Measurements from ENCODE around the gene RNH1.

RNH1 gene

DNA sequence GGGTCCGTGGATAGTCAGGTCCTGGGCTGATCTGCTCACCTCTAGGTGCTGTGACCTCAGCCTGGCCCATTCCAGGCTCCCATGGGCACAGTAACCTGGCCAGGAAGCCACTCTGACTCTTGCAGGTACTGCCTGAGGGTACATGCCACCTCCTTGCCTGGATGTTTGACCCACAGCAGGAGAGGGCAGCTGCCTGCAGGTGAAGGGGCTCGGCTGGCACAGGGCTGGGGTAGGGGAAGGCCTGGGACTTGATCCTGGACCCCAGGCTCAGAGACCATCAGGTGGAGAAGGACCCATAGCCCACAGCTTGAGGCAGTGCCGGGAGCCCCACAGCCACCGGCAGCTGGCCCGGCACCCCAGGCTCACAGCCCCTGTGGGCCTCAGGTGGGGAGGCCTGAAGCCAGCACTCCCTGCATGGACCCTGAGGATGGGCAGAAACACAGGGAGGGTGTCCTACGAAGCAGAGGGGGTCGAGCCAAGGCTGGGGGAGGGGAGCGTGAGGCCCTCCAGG lies 33.0 kb upstream of the RNH1 start:
- H4K20me1 ChIP-seq (ENCODE audit: low read depth, low read length): no peaks in the 10 kb centered on the region
- H3K9me2 ChIP-seq (replicated peaks; ENCODE audit: insufficient read depth, low read length): no peaks in the 10 kb centered on the region
- no peaks in the 10 kb centered on the region for H3K36me3 ChIP-seq (ENCODE audit: low read length)
- TF ChIP-seq EZH2phosphoT487 (conservative IDR thresholded peaks at IDR 0.05; ENCODE audit: low read length): no peak
- no peak for TF ChIP-seq CTCF (IDR thresholded peaks at IDR 0.05; ENCODE audit: insufficient read depth, low read length, poor library complexity, severe bottlenecking)
- H3K79me2 ChIP-seq (ENCODE audit: insufficient read depth, low read length): no peaks in the 10 kb centered on the region
- peaks cover 11% of the 10 kb centered on the region for H3F3A ChIP-seq (ENCODE audit: insufficient read depth)
- H2AFZ ChIP-seq (ENCODE audit: low read depth, low read length, severe bottlenecking): no peak overlapping the region
- H3K4me2 ChIP-seq (ENCODE audit: low read depth, low read length, poor library complexity, severe bottlenecking): no peak overlapping the region
- no peak overlapping the region for H3K4me3 ChIP-seq (ENCODE audit: insufficient read depth, low read length, poor library complexity, severe bottlenecking)
- H3K9me3 ChIP-seq (ENCODE audit: insufficient read depth, low read length): no peaks in the 10 kb centered on the region
- no peaks in the 10 kb centered on the region for H3K27me3 ChIP-seq (ENCODE audit: low read length)
- no peak overlapping the region for H3K9ac ChIP-seq (ENCODE audit: low read length)
- no peak overlapping the region for H3K27ac ChIP-seq (ENCODE audit: low read depth, low read length)

DNA sequence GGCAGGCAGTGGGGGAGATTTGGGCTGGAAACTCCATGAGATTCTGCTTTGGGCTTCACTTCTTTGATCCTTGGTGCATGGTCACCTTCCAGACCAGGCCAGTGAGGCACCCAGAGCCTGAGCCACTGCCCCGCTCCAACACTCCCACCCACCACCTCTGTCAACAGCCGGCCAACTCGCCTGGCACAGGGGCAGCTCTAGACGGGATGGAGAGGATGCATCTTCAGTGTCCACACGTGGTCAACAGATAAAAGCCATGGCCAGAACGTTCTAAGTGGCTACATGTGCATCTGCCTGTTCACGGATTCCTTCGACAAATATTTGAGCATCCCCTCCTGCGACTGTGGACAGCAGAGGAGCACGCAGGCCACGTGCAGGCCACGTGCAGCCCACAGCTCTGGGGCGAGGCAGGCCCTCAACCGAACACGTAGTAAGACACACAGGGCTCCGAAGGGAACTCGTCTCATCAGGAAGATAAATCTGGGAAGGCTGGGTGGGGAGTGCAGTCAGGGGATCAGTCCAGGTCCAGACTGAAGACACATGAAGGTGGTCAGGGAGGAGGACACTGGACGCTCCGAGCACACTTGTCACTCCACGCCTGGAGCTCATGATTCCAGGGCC lies 31.5 kb upstream of the RNH1 start:
- H3K4me3 ChIP-seq (ENCODE audit: insufficient read depth, low read length, poor library complexity, severe bottlenecking): no peak overlapping the region
- no peaks in the 10 kb centered on the region for H3K36me3 ChIP-seq (ENCODE audit: low read length)
- H3F3A ChIP-seq (ENCODE audit: insufficient read depth): peaks cover 11% of the 10 kb centered on the region
- no peaks in the 10 kb centered on the region for H4K20me1 ChIP-seq (ENCODE audit: low read depth, low read length)
- no peak overlapping the region for H3K4me2 ChIP-seq (ENCODE audit: low read depth, low read length, poor library complexity, severe bottlenecking)
- H3K9ac ChIP-seq (ENCODE audit: low read length): no peak overlapping the region
- H3K9me3 ChIP-seq (ENCODE audit: insufficient read depth, low read length): no peaks in the 10 kb centered on the region
- no peaks in the 10 kb centered on the region for H3K27me3 ChIP-seq (ENCODE audit: low read length)
- TF ChIP-seq EZH2phosphoT487 (conservative IDR thresholded peaks at IDR 0.05; ENCODE audit: low read length) (no peak), CTCF (IDR thresholded peaks at IDR 0.05; ENCODE audit: insufficient read depth, low read length, poor library complexity, severe bottlenecking) (no peak)
- H3K27ac ChIP-seq (ENCODE audit: low read depth, low read length): no peak overlapping the region
- no peak overlapping the region for H2AFZ ChIP-seq (ENCODE audit: low read depth, low read length, severe bottlenecking)
- H3K79me2 ChIP-seq (ENCODE audit: insufficient read depth, low read length): peaks cover 12% of the 10 kb centered on the region
- no peaks in the 10 kb centered on the region for H3K9me2 ChIP-seq (replicated peaks; ENCODE audit: insufficient read depth, low read length)

DNA sequence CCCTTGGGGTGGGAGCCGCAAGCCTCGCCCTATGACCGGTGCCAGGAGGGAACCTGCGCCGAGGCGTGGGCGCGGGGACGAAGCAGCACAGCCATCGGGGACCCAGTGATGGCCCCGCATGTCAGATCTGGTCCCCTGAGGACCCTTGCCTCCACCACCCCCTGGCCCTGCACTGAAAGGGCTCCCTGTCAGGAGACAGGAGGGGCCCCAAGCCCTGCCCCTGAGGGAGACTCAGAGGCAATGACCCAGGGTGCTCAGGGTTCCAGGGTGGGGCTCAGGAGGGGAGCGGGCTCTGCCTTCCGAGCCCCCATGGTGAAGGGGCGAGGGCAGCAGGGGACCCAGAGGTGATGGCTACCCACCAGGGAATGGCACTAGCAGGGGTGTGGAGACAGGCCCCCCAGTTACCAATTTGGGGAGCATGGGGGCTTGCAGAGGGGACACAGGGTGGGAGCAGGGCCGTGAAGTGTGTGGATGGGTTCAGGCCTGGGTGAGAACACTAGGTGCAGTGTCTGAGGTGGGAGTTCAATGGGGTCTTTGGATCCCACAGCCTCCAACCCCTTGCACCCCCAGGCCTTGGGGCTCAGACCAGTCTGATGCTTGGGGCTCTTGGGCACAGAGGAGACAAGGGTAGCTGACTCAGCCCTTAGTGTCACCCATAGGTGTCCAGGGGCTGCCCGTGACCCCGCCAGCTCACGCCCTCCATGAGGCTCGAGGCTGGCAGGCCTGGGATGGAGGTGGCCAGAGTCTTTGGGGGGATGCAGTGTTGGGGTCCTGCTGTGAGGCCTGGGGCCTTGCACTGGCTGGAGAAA lies 30.8 kb upstream of the RNH1 start:
- Histone ChIP-seq H3K9ac (ENCODE audit: low read length) (peak overlapping the region; percentile 62), H3K36me3 (ENCODE audit: low read length) (no peaks in the 10 kb centered on the region), H4K20me1 (ENCODE audit: low read depth, low read length) (no peaks in the 10 kb centered on the region), H3F3A (ENCODE audit: insufficient read depth) (peaks cover 11% of the 10 kb centered on the region), H3K4me2 (ENCODE audit: low read depth, low read length, poor library complexity, severe bottlenecking) (peak overlapping the region; percentile 73), H2AFZ (ENCODE audit: low read depth, low read length, severe bottlenecking) (peak overlapping the region; percentile 15), H3K4me3 (ENCODE audit: insufficient read depth, low read length, poor library complexity, severe bottlenecking) (peak overlapping the region; percentile 29), H3K27ac (ENCODE audit: low read depth, low read length) (no peak overlapping the region), H3K79me2 (ENCODE audit: insufficient read depth, low read length) (peaks cover 12% of the 10 kb centered on the region), H3K9me2 (replicated peaks; ENCODE audit: insufficient read depth, low read length) (no peaks in the 10 kb centered on the region), H3K27me3 (ENCODE audit: low read length) (no peaks in the 10 kb centered on the region), H3K9me3 (ENCODE audit: insufficient read depth, low read length) (no peaks in the 10 kb centered on the region)
- TF ChIP-seq EZH2phosphoT487 (conservative IDR thresholded peaks at IDR 0.05; ENCODE audit: low read length): no peak
- TF ChIP-seq CTCF (IDR thresholded peaks at IDR 0.05; ENCODE audit: insufficient read depth, low read length, poor library complexity, severe bottlenecking): no peak
